Measurements from ENCODE around the gene CENPX.

The CENPX gene

GRCh38 chr17:82006468-82007227 is 16.0 kb downstream of the CENPX start:
- no peak for TF ChIP-seq ARNTL (CRISPR knock-in tag; IDR thresholded peaks at IDR 0.05; ENCODE audit: borderline replicate concordance, low read depth)
- TF ChIP-seq ZC3H10 (CRISPR knock-in tag; IDR thresholded peaks at IDR 0.05) = no peak
- TF ChIP-seq PATZ1 (CRISPR knock-in tag; IDR thresholded peaks at IDR 0.05; ENCODE audit: borderline replicate concordance) = peak; percentile 63; the same call in 1 of the 2 replicates
- TF ChIP-seq ESRRG (CRISPR knock-in tag; IDR thresholded peaks at IDR 0.05) = no peak
- no peak for TF ChIP-seq ZFP30 (CRISPR knock-in tag; IDR thresholded peaks at IDR 0.05)
- no peak for TF ChIP-seq OSR1 (CRISPR knock-in tag; IDR thresholded peaks at IDR 0.05)
- no peak for TF ChIP-seq RARB (CRISPR knock-in tag; IDR thresholded peaks at IDR 0.05)
- ATAC-seq = peak; percentile 48

GRCh38 chr17:82005701-82006348 is 16.9 kb downstream of the CENPX start:
- TF ChIP-seq ZFP3 (CRISPR knock-in tag; IDR thresholded peaks at IDR 0.05) = no peak
- no peak for TF ChIP-seq ISL1 (CRISPR knock-in tag; IDR thresholded peaks at IDR 0.05)
- no peak for TF ChIP-seq OSR1 (CRISPR knock-in tag; IDR thresholded peaks at IDR 0.05)
- TF ChIP-seq TSHZ2 (CRISPR knock-in tag; IDR thresholded peaks at IDR 0.05) = no peak
- ATAC-seq = no peak

GRCh38 chr17:82004517-82005455 is 17.9 kb downstream of the CENPX start:
- no peak for ATAC-seq
- TF ChIP-seq CREB5 (CRISPR knock-in tag; IDR thresholded peaks at IDR 0.05; ENCODE audit: low read depth) = no peak
- no peak for TF ChIP-seq SNAI2 (CRISPR knock-in tag; IDR thresholded peaks at IDR 0.05)
- no peak for TF ChIP-seq TSHZ2 (CRISPR knock-in tag; IDR thresholded peaks at IDR 0.05)
- no peak for TF ChIP-seq TOX (CRISPR knock-in tag; IDR thresholded peaks at IDR 0.05; ENCODE audit: borderline replicate concordance)
- no peak for TF ChIP-seq ARNTL (CRISPR knock-in tag; IDR thresholded peaks at IDR 0.05; ENCODE audit: borderline replicate concordance, low read depth)
- no peak for TF ChIP-seq POU6F1 (CRISPR knock-in tag; IDR thresholded peaks at IDR 0.05; ENCODE audit: borderline replicate concordance, low read depth)
- TF ChIP-seq CSRNP3 (CRISPR knock-in tag; IDR thresholded peaks at IDR 0.05) = no peak
- TF ChIP-seq ZC3H10 (CRISPR knock-in tag; IDR thresholded peaks at IDR 0.05) = no peak
- no peak for TF ChIP-seq ZNF565 (CRISPR knock-in tag; conservative IDR thresholded peaks at IDR 0.05; ENCODE audit: low read depth)
- no peak for TF ChIP-seq ZNF8 (CRISPR knock-in tag; IDR thresholded peaks at IDR 0.05)
- no peak for TF ChIP-seq GLIS3 (CRISPR knock-in tag; IDR thresholded peaks at IDR 0.05)
- no peak for TF ChIP-seq ZNF70 (CRISPR knock-in tag; IDR thresholded peaks at IDR 0.05)
- TF ChIP-seq ZFP3 (CRISPR knock-in tag; IDR thresholded peaks at IDR 0.05) = no peak
- TF ChIP-seq TCF4 (CRISPR knock-in tag; IDR thresholded peaks at IDR 0.05; ENCODE audit: borderline replicate concordance) = no peak
- no peak for TF ChIP-seq PATZ1 (CRISPR knock-in tag; IDR thresholded peaks at IDR 0.05; ENCODE audit: borderline replicate concordance)
